Measurements from ENCODE around the gene HDLBP.
A peak's percentile ranks its signal among the peaks of the same experiment; 100 is the strongest.

Gene HDLBP

GRCh38 chr2:241315093-241315878 is at the start of gene HDLBP:
Gene HDLBP, minus strand, starts transcription at chr2:241315672. Its CDS starts 48,803 bp downstream, at chr2:241266869.
- peak; percentile 98 for DNase-seq

GRCh38 chr2:241364781-241365180 is 49.3 kb upstream of the HDLBP start:
- no peak for DNase-seq

- DNase-seq: no peak
These were observed 48.0 kb upstream of the HDLBP start for GRCh38 chr2:241363426-241363825.

- DNase-seq: no peak
These were observed 44.1 kb upstream of the HDLBP start for GRCh38 chr2:241359481-241360045.

GRCh38 chr2:241358470-241358869 is 43.0 kb upstream of the HDLBP start:
- DNase-seq: no peak

GRCh38 chr2:241357531-241357930 is 42.1 kb upstream of the HDLBP start:
- DNase-seq: no peak

- DNase-seq: no peak
These were observed 41.4 kb upstream of the HDLBP start for GRCh38 chr2:241356871-241357260.

GRCh38 chr2:241355983-241356870 is 40.8 kb upstream of the HDLBP start, which contains the start of gene FARP2:
Gene FARP2, plus strand, starts transcription at chr2:241356285. Its CDS starts 16,823 bp downstream, at chr2:241373108.
- peak; percentile 99 for DNase-seq

- peak; percentile 75 for DNase-seq
These were observed 39.5 kb upstream of the HDLBP start for GRCh38 chr2:241354668-241355658.

- DNase-seq: no peak
These were observed 36.8 kb upstream of the HDLBP start for GRCh38 chr2:241352227-241352626.

GRCh38 chr2:241351640-241352031 is 36.2 kb upstream of the HDLBP start:
- no peak for DNase-seq

GRCh38 chr2:241350878-241351639 is 35.6 kb upstream of the HDLBP start:
- DNase-seq: no peak

- no peak for DNase-seq
These were observed 35.0 kb upstream of the HDLBP start for GRCh38 chr2:241350530-241350877.

GRCh38 chr2:241349941-241350340 is 34.5 kb upstream of the HDLBP start:
- DNase-seq: no peak

GRCh38 chr2:241344925-241345651 is 29.6 kb upstream of the HDLBP start:
- DNase-seq: no peak

- no peak for DNase-seq
These were observed 25.2 kb upstream of the HDLBP start for GRCh38 chr2:241340631-241341163.

- DNase-seq: no peak
These were observed 24.6 kb upstream of the HDLBP start for GRCh38 chr2:241339839-241340630.

- peak; percentile 32 for DNase-seq
These were observed 19.3 kb upstream of the HDLBP start for GRCh38 chr2:241334813-241335212.

- DNase-seq: no peak
These were observed 15.1 kb upstream of the HDLBP start for GRCh38 chr2:241330616-241330981.

Measured in NCI-H345 (cell line).